Body of pancreas (tissue), 4 donors: Measurements from ENCODE around the gene STXBP3.

Source experiments
- POLR2A ChIP-seq, 3 donors: fragments of 450-650 bp; IDR thresholded peaks; one replicate each; pipeline ENCODE4 v1.6.1; 2016; ENCODE audit warnings: antibody characterized with exemption in 3 of 3, mild to moderate bottlenecking in 2 of 3
- TF ChIP-seq, protein P1 (sequence below), 7 experiments: fragments of 450-650 bp in 4 of 7; fragments of 200-600 bp in 3 of 7; sonication (generic) in 3 of 7; IDR thresholded peaks; one replicate each; pipeline ENCODE4 v1.5.1; 2016 to 2019; ENCODE audit warnings: antibody characterized with exemption in 7 of 7

DNA sequence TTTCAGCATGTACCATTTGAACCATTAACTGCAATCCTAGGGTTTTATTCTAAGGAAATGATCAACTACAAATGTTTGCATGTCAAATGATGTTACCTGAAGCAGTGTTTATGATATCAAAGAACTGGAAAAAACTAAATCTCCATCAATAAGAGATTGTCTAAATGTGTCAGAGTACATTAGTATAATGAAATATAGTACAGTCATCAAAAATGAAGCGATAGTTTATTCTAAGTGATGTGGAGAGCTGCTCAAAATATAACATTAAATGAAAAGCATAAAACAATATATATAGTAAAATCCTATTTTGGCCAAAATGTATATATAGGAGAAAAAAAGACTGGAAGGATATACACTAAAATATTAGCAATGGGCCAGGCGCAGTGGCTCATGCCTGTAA is 86.5 kb downstream of the STXBP3 start:
- TF ChIP-seq, protein P1, sequence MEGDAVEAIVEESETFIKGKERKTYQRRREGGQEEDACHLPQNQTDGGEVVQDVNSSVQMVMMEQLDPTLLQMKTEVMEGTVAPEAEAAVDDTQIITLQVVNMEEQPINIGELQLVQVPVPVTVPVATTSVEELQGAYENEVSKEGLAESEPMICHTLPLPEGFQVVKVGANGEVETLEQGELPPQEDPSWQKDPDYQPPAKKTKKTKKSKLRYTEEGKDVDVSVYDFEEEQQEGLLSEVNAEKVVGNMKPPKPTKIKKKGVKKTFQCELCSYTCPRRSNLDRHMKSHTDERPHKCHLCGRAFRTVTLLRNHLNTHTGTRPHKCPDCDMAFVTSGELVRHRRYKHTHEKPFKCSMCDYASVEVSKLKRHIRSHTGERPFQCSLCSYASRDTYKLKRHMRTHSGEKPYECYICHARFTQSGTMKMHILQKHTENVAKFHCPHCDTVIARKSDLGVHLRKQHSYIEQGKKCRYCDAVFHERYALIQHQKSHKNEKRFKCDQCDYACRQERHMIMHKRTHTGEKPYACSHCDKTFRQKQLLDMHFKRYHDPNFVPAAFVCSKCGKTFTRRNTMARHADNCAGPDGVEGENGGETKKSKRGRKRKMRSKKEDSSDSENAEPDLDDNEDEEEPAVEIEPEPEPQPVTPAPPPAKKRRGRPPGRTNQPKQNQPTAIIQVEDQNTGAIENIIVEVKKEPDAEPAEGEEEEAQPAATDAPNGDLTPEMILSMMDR (IDR thresholded peaks at IDR 0.05), result no peak
- no peak for TF ChIP-seq POLR2A (IDR thresholded peaks at IDR 0.05)
